Transverse colon (tissue), 3 donors: ENCODE results near the gene TENM4.

Experiments
- CTCF ChIP-seq, 5 experiments: fragments of 200-600 bp in 3 of 5; fragments of 450-650 bp in 2 of 5; sonication (generic) in 3 of 5; IDR thresholded peaks; 1 replicate in 2 of 5; 2 replicates in 3 of 5; pipeline ENCODE4 v1.5.1; 2016 to 2017; ENCODE audit warnings: antibody characterized with exemption in 5 of 5, inconsistent platforms in 3 of 5, mild to moderate bottlenecking in 2 of 5, moderate library complexity in 1 of 5
- POLR2A ChIP-seq: fragments of 450-650 bp; IDR thresholded peaks from one replicate; pipeline ENCODE4 v1.6.1; 2016; ENCODE audit warnings: antibody characterized with exemption, mild to moderate bottlenecking, moderate library complexity

GRCh38 chr11:79352349-79352703 is 88.5 kb downstream of the TENM4 start:
- TF ChIP-seq CTCF (IDR thresholded peaks at IDR 0.05): no peak
- no peak for TF ChIP-seq POLR2A
